GM19238 (cell line): ENCODE measurements around the gene OR13C5.
"Not testable (repeated sequence)": the region's sequence is repeated elsewhere in the genome, so short reads cannot be mapped to it uniquely, and the experiment has no call there.

ENCODE experiments used
- DNase-seq: peaks from one replicate; pipeline ENCODE4 v3.0.0; 2011; ENCODE audit warnings: low spot score; ENCODE audit not compliant: insufficient read length

OR13C5 gene, protein sequence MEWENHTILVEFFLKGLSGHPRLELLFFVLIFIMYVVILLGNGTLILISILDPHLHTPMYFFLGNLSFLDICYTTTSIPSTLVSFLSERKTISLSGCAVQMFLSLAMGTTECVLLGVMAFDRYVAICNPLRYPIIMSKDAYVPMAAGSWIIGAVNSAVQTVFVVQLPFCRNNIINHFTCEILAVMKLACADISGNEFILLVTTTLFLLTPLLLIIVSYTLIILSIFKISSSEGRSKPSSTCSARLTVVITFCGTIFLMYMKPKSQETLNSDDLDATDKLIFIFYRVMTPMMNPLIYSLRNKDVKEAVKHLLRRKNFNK

DNA sequence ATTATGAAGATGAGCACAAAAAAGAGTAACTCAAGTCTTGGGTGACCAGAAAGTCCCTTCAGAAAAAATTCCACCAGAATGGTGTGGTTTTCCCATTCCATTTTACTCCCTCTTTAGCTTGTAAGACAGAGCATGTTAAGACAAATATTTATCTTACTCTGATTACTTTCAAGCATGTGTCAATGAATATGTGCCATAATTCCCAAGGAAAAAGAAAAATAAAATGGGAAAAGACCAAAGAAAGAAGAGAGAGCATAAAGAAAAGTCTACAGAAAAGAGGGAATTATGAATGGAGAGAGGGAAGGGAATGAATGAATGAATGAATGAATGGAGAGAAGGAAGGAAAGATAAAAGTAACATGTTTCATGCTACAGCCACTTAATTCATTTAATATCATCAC, at the start of gene OR13C5:
OR13C5 (minus strand) TSS at position 101 of the 400 bp plus-strand sequence; CDS start at position 101, 0 bp downstream.
- DNase-seq: not testable (repeated sequence)

DNA sequence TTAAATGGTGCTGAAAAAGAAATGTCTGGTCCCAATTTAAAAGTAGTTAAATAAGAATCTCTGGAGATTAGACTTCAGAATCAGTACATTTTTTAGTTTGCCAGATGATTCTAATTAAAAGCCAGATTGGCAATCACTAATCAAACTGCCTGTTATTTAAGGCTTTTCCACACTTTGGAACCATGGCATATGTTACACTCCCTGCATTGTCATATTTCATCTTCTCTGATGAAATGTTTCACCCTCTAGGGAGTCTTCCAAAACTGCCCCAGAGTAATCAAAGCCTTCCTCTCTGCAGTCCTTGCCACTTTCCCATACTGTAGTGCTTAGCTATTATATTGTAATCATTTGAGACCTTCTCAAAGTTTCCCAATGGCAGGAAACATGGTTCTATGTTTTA, 36.2 kb upstream of the OR13C5 start:
- no peak for DNase-seq

DNA sequence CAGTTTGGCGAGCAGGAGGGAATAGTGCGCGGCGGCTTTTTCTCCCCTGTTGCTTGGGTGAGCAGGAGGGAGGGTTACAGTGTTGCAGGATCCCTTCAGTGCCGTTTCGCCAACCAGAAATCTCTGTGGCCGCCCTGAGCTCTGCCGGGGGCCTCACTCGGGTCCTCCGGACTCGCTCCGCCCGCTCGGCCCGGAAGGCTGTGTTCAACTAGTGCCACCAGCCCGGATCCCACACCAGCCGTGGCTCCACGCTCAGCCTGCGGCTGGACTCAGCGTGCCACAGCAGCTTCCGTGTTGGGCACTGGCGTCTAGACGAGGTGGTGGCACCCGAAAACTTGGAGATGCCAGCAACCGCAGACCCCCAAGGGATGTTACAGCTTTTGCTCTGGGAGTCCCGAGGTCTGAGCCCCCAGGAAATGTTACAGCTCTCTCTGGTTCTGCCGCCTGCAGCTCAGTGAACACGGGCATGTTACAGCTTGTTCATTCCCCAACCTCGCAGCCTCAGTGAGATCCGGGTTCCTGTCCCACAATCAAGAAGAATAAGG, 34.8 kb upstream of the OR13C5 start:
- DNase-seq: no peak

DNA sequence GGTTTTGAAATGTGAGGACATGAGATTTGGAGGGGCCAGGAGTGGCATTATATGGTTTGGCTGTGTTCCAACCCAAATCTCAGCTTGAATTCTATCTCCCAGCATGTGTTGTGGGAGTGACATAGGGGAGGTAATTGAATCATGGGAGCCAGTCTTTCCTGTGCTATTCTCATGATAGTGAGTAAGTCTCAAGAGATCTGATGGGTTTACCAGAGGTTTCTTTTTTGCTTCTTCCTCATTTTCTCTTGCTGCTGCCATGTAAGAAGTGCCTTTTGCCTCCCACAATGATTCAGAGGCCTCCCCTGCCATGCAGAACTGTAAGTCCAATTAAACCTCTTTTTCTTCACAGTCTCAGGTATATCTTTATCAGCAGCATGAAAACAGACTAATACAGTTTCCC, 26.8 kb upstream of the OR13C5 start:
- DNase-seq: not testable (repeated sequence)

DNA sequence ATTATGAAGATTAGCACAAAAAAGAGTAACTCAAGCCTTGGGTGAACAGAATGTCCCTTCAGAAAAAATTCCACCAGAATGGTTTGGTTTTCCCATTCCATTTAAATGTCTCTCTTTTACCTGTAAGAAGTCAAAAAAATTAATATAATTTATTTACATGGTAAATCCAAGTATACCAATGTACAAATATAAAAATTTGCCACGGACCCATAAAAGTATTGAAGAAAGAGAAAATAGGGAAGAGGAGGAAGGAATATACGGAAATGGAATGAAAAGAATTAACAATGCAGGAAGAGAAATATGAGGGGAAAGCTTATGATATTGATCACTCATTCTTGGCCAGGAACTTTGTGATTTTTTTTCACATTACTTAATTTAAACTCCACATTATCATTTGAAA, 18.9 kb upstream of the OR13C5 start, which contains the start of gene OR13C9:
OR13C9 (minus strand) TSS at position 101 of the 400 bp plus-strand sequence; CDS start at position 101, 0 bp downstream.
- no peak for DNase-seq

DNA sequence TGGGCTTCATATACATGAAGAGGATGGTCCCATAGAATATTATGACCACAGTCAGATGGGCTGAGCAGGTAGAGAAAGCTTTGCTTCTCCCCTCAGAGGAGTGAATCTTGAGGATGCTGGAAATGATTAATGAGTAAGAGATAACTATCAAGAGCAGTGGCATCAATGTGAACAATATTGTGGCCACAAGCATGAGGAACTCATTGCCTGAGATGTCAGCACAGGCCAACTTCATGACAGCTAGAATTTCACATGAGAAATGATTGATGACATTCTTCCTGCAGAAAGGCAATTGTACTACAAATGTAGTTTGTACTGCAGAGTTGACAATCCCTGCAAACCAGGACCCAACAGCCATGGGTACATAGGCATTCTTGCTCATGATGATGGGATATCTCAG, 18.2 kb upstream of the OR13C5 start:
- DNase-seq: no peak

DNA sequence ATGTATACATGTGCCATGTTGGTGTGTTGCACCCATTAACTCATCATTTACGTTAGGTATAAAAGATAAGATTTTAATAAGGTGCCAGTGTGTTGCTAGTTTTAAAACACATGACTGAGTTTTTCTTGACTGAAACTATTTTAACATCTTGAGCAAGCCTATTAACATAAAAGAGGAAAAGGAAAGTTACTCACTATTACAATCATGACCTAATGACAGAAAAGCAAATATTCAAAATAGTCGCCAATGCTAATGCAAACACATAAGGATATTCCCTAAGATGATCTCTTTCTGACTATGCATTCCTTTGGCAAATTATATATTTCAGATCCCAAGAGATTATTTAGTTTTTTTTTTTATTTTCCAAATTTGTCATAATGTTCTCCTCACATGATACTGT, 12.0 kb upstream of the OR13C5 start:
- DNase-seq: no peak

DNA sequence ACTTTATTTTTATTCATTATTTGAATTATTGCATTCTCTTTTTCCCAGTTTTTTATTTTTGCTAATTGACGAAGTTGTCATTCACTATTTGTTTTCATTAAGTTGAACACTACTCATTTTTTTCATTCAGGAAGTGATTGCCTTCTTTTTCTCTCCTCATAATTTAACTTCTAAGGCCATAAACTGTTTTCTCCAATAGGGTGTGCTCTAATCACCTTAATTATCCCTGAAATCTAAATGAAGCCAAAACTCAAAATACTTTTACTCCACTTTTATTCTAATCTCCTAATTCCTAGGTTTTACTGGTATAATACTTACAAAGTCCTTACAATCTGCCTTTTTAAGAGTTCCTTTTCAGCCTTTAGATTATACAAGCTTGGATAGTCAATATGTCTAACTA, 9.1 kb upstream of the OR13C5 start:
- DNase-seq: no peak

DNA sequence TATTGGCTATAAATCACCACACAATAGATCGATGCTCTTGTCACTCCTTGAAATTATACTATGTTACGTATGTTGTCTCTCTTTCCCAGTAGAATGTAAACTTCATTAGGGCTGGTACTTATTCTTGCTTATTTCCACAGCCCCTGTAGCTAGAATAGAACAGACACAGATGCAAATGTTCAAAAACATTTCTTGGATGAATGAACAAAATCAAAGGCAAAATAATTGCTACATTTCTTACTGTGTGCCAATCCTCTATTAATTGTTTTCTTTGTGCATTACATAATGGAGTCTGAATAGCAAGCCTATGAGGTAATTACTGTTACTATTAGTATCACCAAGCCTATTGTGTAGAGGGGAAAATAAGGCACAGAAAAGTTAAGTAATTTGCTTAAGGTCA, 6.9 kb upstream of the OR13C5 start:
- DNase-seq: no peak

DNA sequence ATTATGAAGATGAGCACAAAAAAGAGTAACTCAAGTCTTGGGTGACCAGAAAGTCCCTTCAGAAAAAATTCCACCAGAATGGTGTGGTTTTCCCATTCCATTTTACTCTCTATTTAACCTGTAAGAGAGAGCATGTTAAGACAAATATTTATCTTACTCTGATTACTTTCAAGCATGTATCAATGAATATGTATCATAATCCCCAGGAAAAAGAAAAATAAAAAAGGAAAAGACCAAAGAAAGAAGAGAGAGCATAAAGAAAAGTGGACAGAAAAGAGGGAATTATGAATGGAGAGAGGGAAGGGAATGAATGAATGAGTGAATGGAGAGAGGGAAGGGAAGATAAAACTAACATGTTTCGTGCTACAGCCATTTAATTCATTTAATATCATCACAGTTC, 6.3 kb upstream of the OR13C5 start, which contains the start of gene OR13C2:
OR13C2 (minus strand) TSS at position 101 of the 400 bp plus-strand sequence; CDS start at position 101, 0 bp downstream.
- DNase-seq: not testable (repeated sequence)

DNA sequence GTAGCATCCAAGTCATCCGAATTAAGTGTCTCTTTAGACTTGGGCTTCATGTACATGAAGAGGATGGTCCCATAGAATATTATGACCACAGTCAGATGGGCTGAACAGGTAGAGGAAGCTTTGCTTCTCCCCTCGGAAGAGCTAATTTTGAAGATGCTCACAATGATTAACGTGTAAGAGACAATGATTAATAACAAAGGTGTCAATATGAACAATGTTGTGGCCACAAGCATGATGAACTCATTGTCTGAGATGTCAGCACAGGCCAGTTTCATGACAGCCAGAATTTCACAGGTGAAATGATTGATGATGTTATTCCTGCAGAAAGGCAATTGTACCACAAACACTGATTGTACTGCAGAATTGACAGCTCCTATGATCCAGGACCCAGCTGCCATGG, 5.6 kb upstream of the OR13C5 start:
- DNase-seq: no peak

DNA sequence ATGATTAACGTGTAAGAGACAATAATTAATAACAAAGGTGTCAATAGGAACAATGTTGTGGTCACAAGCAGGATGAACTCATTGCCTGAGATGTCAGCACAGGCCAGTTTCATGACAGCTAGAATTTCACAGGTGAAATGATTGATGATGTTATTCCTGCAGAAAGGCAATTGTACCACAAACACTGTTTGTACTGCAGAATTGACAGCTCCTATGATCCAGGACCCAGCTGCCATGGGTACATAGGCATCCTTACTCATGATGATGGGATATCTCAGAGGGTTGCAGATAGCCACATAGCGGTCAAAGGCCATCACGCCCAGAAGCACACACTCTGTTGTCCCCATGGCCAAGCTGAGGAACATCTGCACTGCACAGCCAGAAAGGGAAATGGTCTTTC, 464 bp downstream of the OR13C5 start:
- not testable (repeated sequence) for DNase-seq

DNA sequence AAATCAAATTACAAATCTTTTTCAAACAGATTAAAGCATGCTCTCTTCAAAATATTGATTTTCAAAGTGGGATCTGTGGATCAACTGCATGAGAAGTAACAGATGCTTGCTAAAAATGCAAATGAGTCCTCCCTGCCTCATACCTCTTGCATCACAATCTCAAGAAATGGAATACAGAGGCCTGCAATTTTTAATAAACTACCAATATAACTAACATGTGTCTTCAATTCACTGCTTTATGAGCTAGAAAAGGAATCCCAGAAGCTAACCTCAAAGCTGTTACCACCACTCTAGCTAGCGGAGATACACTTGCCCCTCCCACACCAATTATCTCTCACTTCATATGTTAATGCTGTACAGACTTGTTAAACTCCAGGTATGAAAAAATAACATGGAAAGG, 9.6 kb downstream of the OR13C5 start:
- DNase-seq: no peak

DNA sequence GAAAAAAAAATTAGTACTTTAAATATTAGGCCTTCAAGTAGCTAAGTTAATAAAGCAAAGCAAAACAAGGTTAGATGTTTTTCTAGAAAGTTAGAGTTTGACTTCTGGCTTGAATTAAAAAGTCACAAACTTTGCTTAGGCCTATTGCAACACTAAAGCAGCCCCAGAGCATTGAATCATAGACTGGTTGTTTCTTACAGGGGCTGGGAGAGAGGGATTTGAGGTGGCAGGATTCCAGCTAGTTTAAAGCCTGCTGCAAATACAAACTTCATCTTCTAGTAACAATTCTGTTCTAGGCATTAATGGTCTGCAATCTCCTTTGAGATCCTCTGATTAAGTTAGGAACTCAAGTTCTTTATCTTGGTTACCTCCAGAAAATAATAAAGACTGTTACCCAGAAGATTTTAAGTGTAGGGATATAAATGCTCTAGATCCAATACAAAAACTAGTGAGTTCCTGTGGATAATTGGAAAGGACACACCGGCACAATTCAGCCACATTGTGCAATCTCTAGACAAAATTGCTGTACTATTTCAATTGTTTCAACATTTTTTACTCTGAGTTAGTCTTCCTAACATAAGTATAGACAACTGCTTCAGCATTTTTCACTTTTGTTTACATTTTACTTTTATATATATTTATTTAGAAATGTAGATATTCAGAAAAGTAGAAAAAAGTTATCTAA, 12.6 kb downstream of the OR13C5 start:
- DNase-seq: no peak

DNA sequence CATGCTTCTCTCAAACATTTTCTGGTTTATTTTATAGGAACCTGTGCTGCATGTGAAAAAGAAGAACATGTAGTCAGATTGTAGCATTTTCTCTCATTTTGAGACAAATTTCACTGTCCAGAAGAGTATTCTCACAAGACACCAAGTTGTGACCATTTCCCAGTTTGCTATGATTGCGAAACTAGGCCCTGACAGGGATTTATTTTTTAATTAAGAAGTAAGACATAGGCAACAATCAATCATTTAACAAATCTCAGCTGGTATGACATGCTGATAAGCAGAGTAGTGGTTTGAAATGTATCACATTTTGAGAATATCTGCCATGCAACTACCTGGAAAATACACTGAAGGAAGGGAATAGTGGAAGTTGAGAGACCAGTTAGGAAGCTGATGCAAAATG, 18.7 kb downstream of the OR13C5 start:
- no peak for DNase-seq

DNA sequence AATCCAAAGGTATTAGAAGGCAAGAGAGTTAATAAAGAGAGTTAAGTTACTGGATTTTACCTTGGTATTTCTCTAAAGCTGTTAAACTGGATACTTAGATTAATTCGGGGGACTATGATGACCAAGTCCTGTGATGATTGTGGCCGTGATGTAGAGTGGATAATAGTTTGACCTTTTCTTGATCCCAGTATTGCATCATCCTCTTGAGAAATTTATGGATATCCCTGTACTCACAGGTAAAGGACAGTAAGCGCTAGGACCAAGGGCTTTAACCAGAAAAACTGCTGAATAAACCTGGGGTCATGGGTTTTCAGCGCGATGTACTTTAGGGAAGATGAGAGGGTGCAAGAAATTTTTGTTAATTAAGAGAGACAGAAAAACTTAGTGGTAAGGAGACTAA, 21.9 kb downstream of the OR13C5 start:
- no peak for DNase-seq

DNA sequence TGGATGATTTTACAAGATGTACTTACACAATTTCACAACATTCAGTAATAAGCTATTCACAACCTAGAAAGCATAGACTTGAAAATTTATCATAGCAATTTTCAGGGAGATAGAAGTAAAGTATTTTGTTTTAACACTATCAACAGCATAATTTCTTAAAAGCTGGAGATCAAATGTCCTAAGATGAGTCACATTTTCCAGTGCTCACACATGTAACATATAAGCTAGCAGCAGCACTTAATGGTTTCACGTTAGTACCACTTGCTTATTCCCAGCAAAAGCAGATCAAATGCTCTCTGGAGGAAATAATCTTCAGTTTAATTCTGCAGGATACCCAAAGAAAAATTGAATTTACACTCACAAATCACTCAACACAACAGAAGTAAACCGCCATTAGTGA, 23.8 kb downstream of the OR13C5 start:
- DNase-seq: no peak

DNA sequence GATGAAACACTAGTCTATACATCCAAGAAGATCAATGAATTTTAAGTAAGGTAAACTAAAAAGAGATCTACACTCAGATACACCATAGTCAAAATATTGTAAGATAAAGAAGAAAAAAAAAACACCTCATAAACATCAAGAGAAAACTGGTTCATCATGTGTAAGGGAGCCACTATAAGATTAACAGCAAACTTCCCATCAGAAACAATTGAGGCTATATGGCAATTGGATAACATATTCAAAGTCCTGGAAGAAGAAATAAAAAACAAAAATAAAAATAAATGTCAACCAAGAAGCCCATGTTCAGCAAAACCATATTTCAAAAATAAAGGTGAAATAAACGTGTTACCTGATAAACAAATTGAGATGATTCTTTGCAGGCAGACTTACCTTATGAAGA, 26.6 kb downstream of the OR13C5 start:
- no peak for DNase-seq

DNA sequence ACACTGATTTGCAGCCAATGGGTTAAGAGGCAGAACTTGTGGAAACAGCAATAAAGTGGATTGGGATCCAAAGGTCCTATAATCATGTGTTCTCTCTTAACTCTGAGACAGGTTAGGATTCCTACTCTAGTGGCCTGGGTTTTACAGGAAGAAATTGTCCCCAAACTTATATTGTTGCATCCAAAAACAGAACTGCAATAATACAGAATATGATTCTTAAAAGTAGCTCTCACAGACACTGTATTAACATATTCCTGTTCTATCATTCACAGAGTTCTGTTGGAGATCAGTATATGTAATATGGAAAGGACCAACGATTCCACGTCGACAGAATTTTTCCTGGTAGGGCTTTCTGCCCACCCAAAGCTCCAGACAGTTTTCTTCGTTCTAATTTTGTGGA, 30.3 kb downstream of the OR13C5 start, which contains the start of gene OR13C8:
OR13C8 (plus strand) TSS at position 301 of the 400 bp plus-strand sequence; CDS start at position 301, 0 bp downstream.
- no peak for DNase-seq

DNA sequence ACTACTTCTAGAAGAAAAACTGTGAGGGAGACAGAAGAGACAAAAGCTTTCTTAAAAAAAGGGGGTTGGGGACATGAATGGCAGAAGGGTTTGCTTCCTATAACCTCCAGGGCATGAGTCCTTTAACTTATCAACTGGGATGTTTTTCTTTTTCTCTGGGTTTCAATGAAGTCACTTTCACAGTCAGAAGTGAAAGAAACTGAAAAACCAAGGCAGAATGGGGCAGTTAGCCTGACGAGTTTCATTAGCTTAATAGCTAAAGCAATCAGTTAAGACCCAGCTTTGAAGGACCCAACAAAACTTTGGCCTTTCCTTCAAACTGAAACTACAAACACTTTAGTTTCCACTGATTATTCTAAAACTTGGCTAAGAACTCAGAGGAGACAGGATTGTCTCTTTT, 34.9 kb downstream of the OR13C5 start:
- DNase-seq: no peak

DNA sequence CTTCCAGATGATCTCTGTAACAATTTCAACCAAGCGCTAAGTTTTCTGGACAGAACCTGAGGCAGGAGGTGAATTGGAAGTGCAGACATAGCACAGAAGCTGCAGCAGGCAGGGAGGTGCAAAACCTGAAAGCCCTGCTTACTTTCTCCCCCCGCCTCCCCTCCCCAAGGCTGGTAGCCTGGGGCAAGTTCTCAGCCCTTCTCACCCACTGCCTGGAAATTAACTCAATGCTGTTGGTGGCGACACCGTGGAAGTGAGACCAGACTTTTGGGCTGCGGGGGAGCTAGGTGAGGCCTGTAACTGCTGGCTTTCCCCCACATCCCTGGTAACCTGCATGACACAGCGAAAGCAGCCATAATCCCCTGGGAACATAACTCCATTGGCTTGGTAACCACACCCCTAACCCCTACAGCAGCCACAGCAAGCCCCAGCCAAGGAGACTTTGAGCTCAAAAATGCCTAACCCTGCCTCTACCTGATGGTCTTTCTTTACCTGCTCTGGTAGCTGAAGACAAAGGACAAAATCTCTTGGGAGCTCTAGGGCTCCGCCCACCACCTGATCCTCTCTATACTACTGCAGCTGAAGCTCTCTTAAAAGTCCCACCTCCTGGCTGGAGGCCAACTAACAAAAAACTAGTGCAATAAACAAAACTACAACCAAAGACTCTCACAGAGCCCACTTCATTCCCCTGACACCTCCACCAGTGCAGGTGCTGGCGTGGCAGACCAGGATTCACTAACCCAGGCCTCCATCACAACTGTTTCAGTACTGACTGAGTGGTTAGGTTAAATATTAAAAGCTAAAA, 42.2 kb downstream of the OR13C5 start:
- DNase-seq: no peak

DNA sequence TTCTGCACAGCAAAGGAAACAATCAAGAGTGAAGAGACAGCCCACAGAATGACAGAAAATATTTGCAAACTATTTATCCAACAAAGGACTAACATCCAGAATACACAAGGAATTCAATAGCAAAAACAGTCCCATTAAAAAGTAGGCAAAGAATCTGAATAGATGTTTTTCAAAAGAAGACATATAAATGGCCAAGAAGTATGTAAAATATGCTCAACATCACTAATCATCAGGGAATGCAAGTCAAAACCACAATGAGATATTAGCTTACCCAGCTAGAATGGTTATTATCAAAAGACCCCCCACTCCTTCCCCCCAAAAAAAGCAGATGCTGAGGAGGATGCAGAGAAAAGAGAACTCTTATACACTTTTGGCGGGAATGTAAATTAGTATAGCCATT, 43.7 kb downstream of the OR13C5 start:
- no peak for DNase-seq
